NOMO-1 (cell line): ENCODE results near the gene CPEB3.
"Not testable (repeated sequence)": the region's sequence is repeated elsewhere in the genome, so short reads cannot be mapped to it uniquely, and the experiment has no call there.

Experiments
- DNase-seq, 2 experiments: peaks; one replicate each; lab custom pipeline; 2025; ENCODE audit not compliant: unreplicated experiment in 2 of 2; lab: John Stamatoyannopoulos, UW

The CPEB3 gene

GRCh38 chr10:92290837-92291615, at the start of gene CPEB3, which contains the start of gene MARCHF5:
Gene CPEB3, minus strand, starts transcription at chr10:92291078. Its CDS starts 50,728 bp downstream, at chr10:92240350.
Gene MARCHF5, plus strand, starts transcription at chr10:92291167. Its CDS starts 328 bp downstream, at chr10:92291495.
- peak; percentile 93 to 95 for DNase-seq

GRCh38 chr10:92329927-92330326, 39.0 kb upstream of the CPEB3 start:
- not testable (repeated sequence) for DNase-seq

- DNase-seq: no peak
Measured at GRCh38 chr10:92328993-92329392, 38.1 kb upstream of the CPEB3 start.

GRCh38 chr10:92327445-92328433, 36.9 kb upstream of the CPEB3 start:
- DNase-seq: no peak

GRCh38 chr10:92323079-92323478, 32.2 kb upstream of the CPEB3 start:
- DNase-seq: no peak

- no peak for DNase-seq
Measured at GRCh38 chr10:92316610-92317009, 25.7 kb upstream of the CPEB3 start.

- no peak for DNase-seq
Measured at GRCh38 chr10:92313750-92314149, 22.9 kb upstream of the CPEB3 start.

- DNase-seq: no peak
Measured at GRCh38 chr10:92309272-92309671, 18.4 kb upstream of the CPEB3 start.

- DNase-seq: no peak
Measured at GRCh38 chr10:92305133-92306072, 14.5 kb upstream of the CPEB3 start.

GRCh38 chr10:92304061-92304460, 13.2 kb upstream of the CPEB3 start:
- no peak for DNase-seq

- DNase-seq: no peak
Measured at GRCh38 chr10:92303096-92303495, 12.2 kb upstream of the CPEB3 start.

GRCh38 chr10:92298487-92298886, 7.6 kb upstream of the CPEB3 start:
- DNase-seq: no peak

GRCh38 chr10:92291921-92292845, 1.3 kb upstream of the CPEB3 start:
- peak; percentile 58 for DNase-seq

GRCh38 chr10:92291616-92291865, 663 bp upstream of the CPEB3 start:
- DNase-seq: no peak

- DNase-seq: no peak
Measured at GRCh38 chr10:92290076-92290836, 622 bp downstream of the CPEB3 start.

- no peak for DNase-seq
Measured at GRCh38 chr10:92284112-92284704, 6.7 kb downstream of the CPEB3 start.

- DNase-seq: no peak
Measured at GRCh38 chr10:92278996-92279696, 11.7 kb downstream of the CPEB3 start.

- no peak for DNase-seq
Measured at GRCh38 chr10:92274071-92274470, 16.8 kb downstream of the CPEB3 start.
